Vagina (tissue), 2 donors: Measurements from ENCODE around the gene TBX3. TPM values are rescaled to one million over a fixed set of nuclear protein-coding genes. Genes with fewer than 3 reads are reported as not detected.

ENCODE experiments used
- DNase-seq, 2 donors: peaks; one replicate each; pipeline ENCODE4 v3.0.0-alpha.2; 2017; ENCODE audit errors: extremely low spot score in 2 of 2
- H3K27ac ChIP-seq: fragments of 200-600 bp; sonication (generic); one replicate; pipeline ENCODE4 v1.5.1; 2019
- H3K27me3 ChIP-seq: fragments of 200-600 bp; sonication (generic); one replicate; pipeline ENCODE4 v1.5.1; 2019
- H3K36me3 ChIP-seq, 2 donors: fragments of 200-600 bp; sonication (generic); one replicate each; pipeline ENCODE4 v1.5.1; 2017 to 2019
- H3K4me1 ChIP-seq: fragments of 200-600 bp; sonication (generic); one replicate; pipeline ENCODE4 v1.5.1; 2019
- H3K4me3 ChIP-seq, 2 donors: fragments of 200-600 bp; sonication (generic); 1 replicate in 1 of 2; 2 replicates in 1 of 2; pipeline ENCODE4 v1.5.1; 2016 to 2019
- H3K9me3 ChIP-seq: fragments of 200-600 bp; sonication (generic); one replicate; pipeline ENCODE4 v1.5.1; 2019
- CTCF ChIP-seq, 3 experiments: fragments of 450-650 bp in 2 of 3; fragments of 200-600 bp in 1 of 3; sonication (generic) in 1 of 3; IDR thresholded peaks; one replicate each; pipeline ENCODE4 v1.5.1; 2017 to 2019; ENCODE audit warnings: antibody characterized with exemption in 3 of 3, mild to moderate bottlenecking in 2 of 3, moderate library complexity in 2 of 3
- POLR2A ChIP-seq, 2 donors: fragments of 450-650 bp; IDR thresholded peaks; one replicate each; pipeline ENCODE4 v1.6.1; 2017; ENCODE audit warnings: antibody characterized with exemption in 2 of 2, mild to moderate bottlenecking in 2 of 2, moderate library complexity in 2 of 2
- POLR2AphosphoS5 ChIP-seq, 2 donors: sonication (generic); formaldehyde crosslinking; IDR thresholded peaks; one replicate each; pipeline ENCODE4 v1.9.0; 2017; ENCODE audit warnings: antibody characterized with exemption in 2 of 2, mild to moderate bottlenecking in 2 of 2, low read depth in 1 of 2; ENCODE audit not compliant: insufficient read depth in 1 of 2
- intact Hi-C: fragments of 100-400 bp; cut with DNase I; formaldehyde crosslinking; loops from one replicate; pipeline ENCODE4 v1.15.1; 2023
- total RNA-seq: library from RNA; depleted of rRNA; stranded (reverse); fragments of >200 nt; gene quantifications from one replicate; pipeline ENCODE4 v1.2.3, GENCODE V29; 2016

The TBX3 gene
- total RNA-seq, 1 donor from 2014 or later = 57.0 TPM

GRCh38 chr12:114700392-114701103 lies 16.6 kb upstream of the TBX3 start:
- DNase-seq = no peak
- no peaks in the 10 kb centered on the region for H3K27me3 ChIP-seq

GRCh38 chr12:114698566-114699163 lies 14.7 kb upstream of the TBX3 start:
- TF ChIP-seq POLR2A (IDR thresholded peaks at IDR 0.05) = no peak
- TF ChIP-seq POLR2AphosphoS5 (IDR thresholded peaks at IDR 0.05; ENCODE audit: insufficient read depth in 1 of 2, low read depth in 1 of 2) = no peak
- TF ChIP-seq CTCF (IDR thresholded peaks at IDR 0.05) = no peak
- DNase-seq = no peak
- Histone ChIP-seq H3K27me3 (no peaks in the 10 kb centered on the region), H3K9me3 (no peaks in the 10 kb centered on the region), H3K4me1 (peaks cover 33% of the 10 kb centered on the region), H3K4me3 (peak overlapping the region; percentile 40 to 43), H3K27ac (peak overlapping the region; percentile 43), H3K36me3 (no peaks in the 10 kb centered on the region)
- intact Hi-C loops = no loop called here

More at GRCh38 chr12:114700392-114701103, 16.6 kb upstream of the TBX3 start:
- peaks cover 29% of the 10 kb centered on the region for H3K4me1 ChIP-seq
- intact Hi-C loops = no loop called here
- H3K27ac ChIP-seq = no peak overlapping the region
- H3K36me3 ChIP-seq = no peaks in the 10 kb centered on the region
- no peaks in the 10 kb centered on the region for H3K9me3 ChIP-seq
- no peak overlapping the region for H3K4me3 ChIP-seq
- TF ChIP-seq CTCF (IDR thresholded peaks at IDR 0.05) = no peak
- TF ChIP-seq POLR2AphosphoS5 (IDR thresholded peaks at IDR 0.05; ENCODE audit: insufficient read depth in 1 of 2, low read depth in 1 of 2) = no peak
- TF ChIP-seq POLR2A (IDR thresholded peaks at IDR 0.05) = no peak

- Histone ChIP-seq H3K4me3 (peak overlapping the region; percentile 40 to 43), H3K27me3 (no peaks in the 10 kb centered on the region), H3K36me3 (no peaks in the 10 kb centered on the region), H3K4me1 (peaks cover 37% of the 10 kb centered on the region), H3K9me3 (no peaks in the 10 kb centered on the region), H3K27ac (peak overlapping the region; percentile 43)
- no peak for DNase-seq
- TF ChIP-seq CTCF (IDR thresholded peaks at IDR 0.05) (no peak), POLR2A (IDR thresholded peaks at IDR 0.05) (no peak), POLR2AphosphoS5 (IDR thresholded peaks at IDR 0.05; ENCODE audit: insufficient read depth in 1 of 2, low read depth in 1 of 2) (peak in 1 of 2 donors; percentile 38)
- intact Hi-C loops = no loop called here
These were observed 14.0 kb upstream of the TBX3 start for GRCh38 chr12:114697741-114698565.

GRCh38 chr12:114697243-114697716 lies 13.3 kb upstream of the TBX3 start:
- Histone ChIP-seq H3K4me3 (no peak overlapping the region), H3K9me3 (no peaks in the 10 kb centered on the region), H3K36me3 (no peaks in the 10 kb centered on the region), H3K4me1 (peaks cover 32% of the 10 kb centered on the region), H3K27me3 (no peaks in the 10 kb centered on the region), H3K27ac (no peak overlapping the region)
- intact Hi-C loops = no loop called here
- DNase-seq = no peak
- TF ChIP-seq POLR2AphosphoS5 (IDR thresholded peaks at IDR 0.05; ENCODE audit: insufficient read depth in 1 of 2, low read depth in 1 of 2) (no peak), POLR2A (IDR thresholded peaks at IDR 0.05) (no peak), CTCF (IDR thresholded peaks at IDR 0.05) (no peak)
